K562 (cell line): ENCODE measurements around the gene PON1. TPM values are rescaled to one million over a fixed set of nuclear protein-coding genes. Genes with fewer than 3 reads are reported as not detected.

Source experiments
- ATAC-seq: fragments of 200-7000 bp; cut with Tn5 transposase; 3 replicates; pipeline ENCODE4 v1.9.1; 2020; ENCODE audit warnings: moderate library complexity
- BruUV-seq: library from RNA; stranded (reverse); fragments of 400-500 nt; replicated peaks from 2 replicates; lab custom pipeline; 2021; lab: Mats Ljungman, UMichigan
- CTCF ChIA-PET: fragments of 300-600 bp; formaldehyde crosslinking; extraction: SDS; loops from one replicate; lab custom pipeline; 2021; ENCODE audit warnings: low intra/inter-chr PET ratio; lab: Yijun Ruan, JAX
- POLR2A ChIA-PET: fragments of 300-600, 350-650 bp; sonication (Branson Sonifier 250); formaldehyde crosslinking; extraction: SDS; loops from one replicate; lab custom pipeline; 2021; ENCODE audit warnings: antibody characterized with exemption, inconsistent platforms; lab: Yijun Ruan, JAX
- DNase-seq, 4 experiments: peaks; one replicate each; pipeline versions ENCODE4 v3.0.0 to v3.0.0-alpha.2; 2011 to 2018; ENCODE audit warnings: low spot score in 3 of 4, mixed read lengths in 3 of 4; ENCODE audit errors: extremely low read depth in 1 of 4
- FAIRE-seq: peaks from 2 replicates; lab custom pipeline; 2011; peaks lifted over from hg19 to GRCh38; lab: Jason Lieb, UNC
- H2AFZ ChIP-seq: 2 replicates; pipeline ENCODE4 v1.6.0; 2011; ENCODE audit warnings: low read depth, low read length, control low read depth, inconsistent platforms
- H3K27ac ChIP-seq: fragments of 200-600 bp; 3 replicates; pipeline ENCODE4 v1.8.0; 2011; ENCODE audit warnings: low read depth, mild to moderate bottlenecking, control low read depth, inconsistent platforms, low read length, moderate library complexity, mixed read lengths; ENCODE audit errors: extremely low read depth
- H3K27me3 ChIP-seq, 2 experiments: fragments of 300-600 bp in 1 of 2; 2 replicates in 1 of 2; 3 replicates in 1 of 2; pipeline versions ENCODE4 v1.6.0 to v1.8.0; 2011; ENCODE audit warnings: inconsistent platforms in 2 of 2, low read length in 2 of 2, mild to moderate bottlenecking in 1 of 2, mixed read lengths in 1 of 2, moderate library complexity in 1 of 2; ENCODE audit not compliant: control insufficient read depth in 2 of 2, insufficient read depth in 2 of 2
- H3K36me3 ChIP-seq: fragments of 300-600 bp; 3 replicates; pipeline ENCODE4 v1.8.0; 2011; ENCODE audit warnings: mild to moderate bottlenecking, low read length, inconsistent platforms; ENCODE audit not compliant: control insufficient read depth, insufficient read depth
- H3K4me1 ChIP-seq, 2 experiments: fragments of 200-600 bp in 1 of 2; replicated peaks in 1 of 2; 2 replicates in 1 of 2; 3 replicates in 1 of 2; pipeline versions ENCODE4 v1.5.1 to v1.8.0; 2011; ENCODE audit warnings: inconsistent platforms in 2 of 2, low read length in 2 of 2, mild to moderate bottlenecking in 1 of 2, mixed read lengths in 1 of 2, moderate library complexity in 1 of 2; ENCODE audit not compliant: control insufficient read depth in 2 of 2, insufficient read depth in 2 of 2
- H3K4me2 ChIP-seq: 2 replicates; pipeline ENCODE4 v1.6.1; 2011; ENCODE audit warnings: low read length, control low read depth, inconsistent platforms, mixed read lengths; ENCODE audit not compliant: insufficient read depth
- H3K4me3 ChIP-seq: fragments of 200-600 bp; sonication (generic), shearing (Covaris generic); 2 replicates; pipeline ENCODE4 v1.5.1; 2016; ENCODE audit warnings: control low read depth, inconsistent platforms
- H3K79me2 ChIP-seq: fragments of 200-600 bp; 3 replicates; pipeline ENCODE4 v1.8.0; 2011; ENCODE audit warnings: low read length, inconsistent platforms; ENCODE audit not compliant: control insufficient read depth, insufficient read depth
- H3K9ac ChIP-seq, 2 experiments: 2 replicates each; pipeline versions ENCODE4 v1.6.0 to v1.6.1; 2011; ENCODE audit warnings: low read depth in 2 of 2, low read length in 2 of 2, control low read depth in 1 of 2, inconsistent platforms in 1 of 2, mild to moderate bottlenecking in 1 of 2, mixed read lengths in 1 of 2; ENCODE audit not compliant: insufficient read depth in 1 of 2
- H3K9me1 ChIP-seq: one replicate; pipeline ENCODE4 v1.6.0; 2011; ENCODE audit warnings: inconsistent platforms, mild to moderate bottlenecking, low read length, moderate library complexity; ENCODE audit not compliant: control insufficient read depth, insufficient read depth
- H3K9me3 ChIP-seq: replicated peaks from 2 replicates; pipeline ENCODE4 v1.5.1; 2011; ENCODE audit warnings: low read depth, low read length, inconsistent platforms; ENCODE audit not compliant: control insufficient read depth, insufficient read depth
- H4K20me1 ChIP-seq: replicated peaks from 2 replicates; pipeline ENCODE4 v1.6.1; 2011; ENCODE audit warnings: low read length, inconsistent platforms, mixed read lengths; ENCODE audit not compliant: control insufficient read depth, insufficient read depth
- CEBPB ChIP-seq: fragments of 450-650 bp; IDR thresholded peaks from 2 replicates; pipeline ENCODE4 v1.6.1; 2016; ENCODE audit warnings: missing genetic modification characterization, missing compliant biosample characterization
- CREB3 ChIP-seq: fragments of 450-650 bp; conservative IDR thresholded peaks from 2 replicates; pipeline ENCODE4 v1.6.1; 2016; ENCODE audit warnings: missing genetic modification characterization, low read depth, mild to moderate bottlenecking, missing compliant biosample characterization, moderate library complexity
- DDX20 ChIP-seq: fragments of 450-650 bp; IDR thresholded peaks from 2 replicates; pipeline ENCODE4 v1.6.1; 2016; ENCODE audit warnings: missing genetic modification characterization, low read depth, mild to moderate bottlenecking, missing compliant biosample characterization, moderate library complexity
- ETV5 ChIP-seq: sonication (generic); formaldehyde crosslinking; IDR thresholded peaks from 2 replicates; pipeline ENCODE4 v1.4.0; 2020; ENCODE audit warnings: low read depth, mild to moderate bottlenecking, missing genetic modification reagents
- FOXM1 ChIP-seq, 2 experiments: fragments of 450-650 bp in 1 of 2; sonication (generic) in 1 of 2; formaldehyde crosslinking in 1 of 2; IDR thresholded peaks; 2 replicates each; pipeline versions ENCODE4 v1.6.1 to v1.9.0; 2017 to 2022; ENCODE audit warnings: low read depth in 2 of 2, mild to moderate bottlenecking in 2 of 2, missing genetic modification reagents in 1 of 2, moderate library complexity in 1 of 2
- GABPB2 ChIP-seq: fragments of 250-450 bp; sonication (Bioruptor Pico); conservative IDR thresholded peaks from 2 replicates; pipeline ENCODE4 v1.5.1; 2021; ENCODE audit warnings: mild to moderate bottlenecking
- GTF2E2 ChIP-seq: fragments of 200-800 bp; sonication (Bioruptor generic); IDR thresholded peaks from 2 replicates; pipeline ENCODE4 v1.6.1; 2016; ENCODE audit warnings: missing genetic modification characterization, missing compliant biosample characterization
- HINFP ChIP-seq: fragments of 450-650 bp; conservative IDR thresholded peaks from 2 replicates; pipeline ENCODE4 v1.6.1; 2016; ENCODE audit warnings: missing genetic modification characterization, low read depth, mild to moderate bottlenecking, control low read depth, missing compliant biosample characterization
- NFE2 ChIP-seq: IDR thresholded peaks from 2 replicates; pipeline ENCODE4 v1.6.1; 2014; ENCODE audit warnings: antibody characterized with exemption, low read depth
- PHB ChIP-seq: fragments of 250-450 bp; sonication (Bioruptor Pico); IDR thresholded peaks from 2 replicates; pipeline ENCODE4 v1.5.0; 2021
- PPARD ChIP-seq: fragments of 250-450 bp; sonication (Bioruptor Pico); IDR thresholded peaks from 2 replicates; pipeline ENCODE4 v1.8.0; 2022; ENCODE audit warnings: inconsistent platforms, mild to moderate bottlenecking, moderate library complexity
- UBTF ChIP-seq, 2 experiments: IDR thresholded peaks; 2 replicates each; pipeline ENCODE4 v1.6.1; 2012; ENCODE audit warnings: improper control_type of control experiment in 2 of 2, low read depth in 2 of 2, low read length in 2 of 2, borderline replicate concordance in 1 of 2
- USF2 ChIP-seq: sonication (generic); formaldehyde crosslinking; IDR thresholded peaks from 2 replicates; pipeline ENCODE4 v1.5.0; 2020; ENCODE audit warnings: missing genetic modification reagents
- XRCC3 ChIP-seq: fragments of 450-650 bp; IDR thresholded peaks from 2 replicates; pipeline ENCODE4 v1.6.1; 2017; ENCODE audit warnings: mild to moderate bottlenecking, moderate library complexity
- ZBTB1 ChIP-seq: sonication (generic); formaldehyde crosslinking; IDR thresholded peaks from 2 replicates; pipeline ENCODE4 v1.8.1; 2023; ENCODE audit warnings: missing genetic modification reagents, low read depth, mild to moderate bottlenecking, borderline replicate concordance
- ZC3H11A ChIP-seq: IDR thresholded peaks from 2 replicates; pipeline ENCODE4 v1.6.1; 2012; ENCODE audit warnings: low read depth, low read length, improper control_type of control experiment
- ZNF124 ChIP-seq: sonication (generic); formaldehyde crosslinking; IDR thresholded peaks from 2 replicates; pipeline ENCODE4 v1.8.1; 2022; ENCODE audit warnings: missing genetic modification reagents
- ZNF184 ChIP-seq: sonication (generic); formaldehyde crosslinking; IDR thresholded peaks from 2 replicates; pipeline ENCODE4 v1.5.0; 2020; ENCODE audit warnings: missing genetic modification reagents
- ZNF561 ChIP-seq: fragments of 450-650 bp; formaldehyde crosslinking; conservative IDR thresholded peaks from 2 replicates; pipeline ENCODE4 v1.4.0; 2020; ENCODE audit warnings: mild to moderate bottlenecking, moderate library complexity
- WGBS: fragments of 100-300 bp; shearing (Covaris generic); methylation state at CpG from one replicate; pipeline ENCODE4 v1.1.6; 2016; ENCODE audit warnings: low coverage, mixed read lengths; ENCODE audit not compliant: insufficient coverage; ENCODE audit errors: missing lambda C conversion rate; 5-methylcytosine and 5-hydroxymethylcytosine counted together
- in situ Hi-C: fragments of 300-500 bp; cut with MboI; formaldehyde crosslinking; loops from 4 replicates; pipeline ENCODE4 v1.15.0; 2018; ENCODE audit warnings: inconsistent platforms, mixed read lengths
- intact Hi-C: fragments of 100-400 bp; cut with micrococcal nuclease; formaldehyde crosslinking; loops from 2 replicates; pipeline ENCODE4 v1.14.2; 2022
- polyA plus RNA-seq, 8 experiments: library from polyadenylated mRNA; depleted of rRNA in 4 of 8; stranded (reverse) in 5 of 8; unstranded in 3 of 8; fragments of >200 nt; fragmentation: Nextera tagmentation in 2 of 8; fragmentation: Illumina TruSeq in 1 of 8; extraction: Ambion mirVana in 2 of 8; extraction: Trizol in 1 of 8; gene quantifications; 2 replicates each; pipeline versions ENCODE4 v1.2.1 to v1.2.3, GENCODE V29; 2011 to 2014; ENCODE audit warnings: inconsistent platforms in 1 of 8, missing spikeins in 1 of 8
- total RNA-seq, 7 experiments: library from RNA; depleted of rRNA in 6 of 7; stranded (reverse); fragments of >200 nt in 6 of 7; fragmentation: Illumina TruSeq in 2 of 7; extraction: Trizol in 2 of 7; gene quantifications; 2 replicates each; pipeline versions ENCODE4 v1.2.1 to v1.2.3, GENCODE V29; 2011 to 2021; ENCODE audit warnings: low replicate concordance in 1 of 7

Gene PON1
- total and polyA plus RNA-seq, 9 of the 15 experiments (the other 6 are each of a cell fraction or from before 2014, with no cell fraction given) = not detected

- Histone ChIP-seq H3K9me1 (no peaks in the 10 kb centered on the region), H3K4me3 (no peak overlapping the region), H3K9me3 (no peaks in the 10 kb centered on the region), H3K27ac (no peak overlapping the region), H4K20me1 (no peaks in the 10 kb centered on the region), H3K9ac (no peak overlapping the region), H3K27me3 (no peaks in the 10 kb centered on the region), H3K36me3 (no peaks in the 10 kb centered on the region), H2AFZ (no peak overlapping the region), H3K4me1 (no peaks in the 10 kb centered on the region; a peak in 1 of 5 replicates), H3K4me2 (no peak overlapping the region), H3K79me2 (no peaks in the 10 kb centered on the region)
- intact Hi-C loops = no loop called here
- DNase-seq (no peak), ATAC-seq (no peak), FAIRE-seq (no peak)
- 9% methylated on average over 3 of the region's 3 CpGs for WGBS
- ChIA-PET POLR2A (no interaction called here), CTCF (no interaction called here)
- BruUV-seq = no TSS peak
- in situ Hi-C loops = no loop called here
- no peak for TF ChIP-seq ZC3H11A
- no peak for TF ChIP-seq UBTF (IDR thresholded peaks at IDR 0.05; ENCODE audit: borderline replicate concordance in 1 of 2, low read depth in 2 of 2, low read length in 2 of 2)
- no peak for TF ChIP-seq CREB3 (tag)
- TF ChIP-seq XRCC3 = no peak
- no peak for TF ChIP-seq ZNF184
- no peak for TF ChIP-seq PHB (CRISPR knock-in tag)
- TF ChIP-seq GABPB2 (CRISPR knock-in tag) = no peak
- no peak for TF ChIP-seq ZBTB1 (CRISPR knock-in tag)
- TF ChIP-seq ZNF124 (CRISPR knock-in tag) = no peak
- TF ChIP-seq GTF2E2 = no peak
- no peak for TF ChIP-seq ZNF561 (CRISPR knock-in tag)
- TF ChIP-seq PPARD = no peak
- TF ChIP-seq ETV5 (CRISPR knock-in tag) = no peak
- TF ChIP-seq FOXM1 (IDR thresholded peaks at IDR 0.05; ENCODE audit: low read depth) = no peak
- TF ChIP-seq FOXM1 (CRISPR knock-in tag; IDR thresholded peaks at IDR 0.05; ENCODE audit: low read depth) = no peak
- TF ChIP-seq USF2 = no peak
- no peak for TF ChIP-seq CEBPB (tag)
- no peak for TF ChIP-seq HINFP (tag)
- no peak for TF ChIP-seq NFE2
- no peak for TF ChIP-seq DDX20 (tag)
These were observed 6.4 kb downstream of the PON1 start for GRCh38 chr7:95317966-95318365.
